ENCODE results near the gene CARD9. TPM values are rescaled to one million over a fixed set of nuclear protein-coding genes. Genes with fewer than 3 reads are reported as not detected.
"Not testable (repeated sequence)": the region's sequence is repeated elsewhere in the genome, so short reads cannot be mapped to it uniquely, and the experiment has no call there.

Gene CARD9
- total RNA-seq, 4 donors from 2014 or later, result 0.27 to 1.5 (median 0.74) TPM

DNA sequence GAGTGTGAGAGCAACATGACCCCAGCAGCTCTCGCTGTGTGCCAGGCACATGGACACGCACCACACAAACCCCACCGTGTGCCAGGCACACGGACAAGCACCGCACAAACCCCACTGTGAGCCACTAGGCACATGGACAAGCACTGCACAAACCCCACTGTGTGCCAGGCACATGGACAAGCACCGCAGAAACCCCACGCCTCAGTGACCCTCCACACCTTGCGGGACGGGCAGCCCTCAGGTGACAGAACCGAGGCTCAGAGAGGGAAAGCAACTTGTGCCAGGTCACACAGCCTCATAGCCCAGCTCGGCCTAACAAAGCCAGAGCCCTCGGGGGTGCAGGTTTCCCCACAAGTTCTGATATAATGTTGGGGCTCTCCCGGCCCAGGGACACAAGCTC is 48.1 kb downstream of the CARD9 start:
- Histone ChIP-seq H3K27me3 (no peaks in the 10 kb centered on the region), H3K4me3 (replicated peaks in 1 of 3) (no peak overlapping the region), H3K4me1 (peaks cover 20 to 26% of the 10 kb centered on the region in 2 donors), H3K9me3 (no peaks in the 10 kb centered on the region), H3K27ac (no peak overlapping the region), H3K36me3 (no peaks in the 10 kb centered on the region)
- no peak for TF ChIP-seq POLR2A (IDR thresholded peaks at IDR 0.05)
- TF ChIP-seq CTCF (IDR thresholded peaks at IDR 0.05), result no peak
- intact Hi-C loops (cut with DNase I), result no loop called here
- DNase-seq, result no peak
- WGBS, 2 donors, result 91 to 98% methylated on average over 13 of the region's 13 CpGs

DNA sequence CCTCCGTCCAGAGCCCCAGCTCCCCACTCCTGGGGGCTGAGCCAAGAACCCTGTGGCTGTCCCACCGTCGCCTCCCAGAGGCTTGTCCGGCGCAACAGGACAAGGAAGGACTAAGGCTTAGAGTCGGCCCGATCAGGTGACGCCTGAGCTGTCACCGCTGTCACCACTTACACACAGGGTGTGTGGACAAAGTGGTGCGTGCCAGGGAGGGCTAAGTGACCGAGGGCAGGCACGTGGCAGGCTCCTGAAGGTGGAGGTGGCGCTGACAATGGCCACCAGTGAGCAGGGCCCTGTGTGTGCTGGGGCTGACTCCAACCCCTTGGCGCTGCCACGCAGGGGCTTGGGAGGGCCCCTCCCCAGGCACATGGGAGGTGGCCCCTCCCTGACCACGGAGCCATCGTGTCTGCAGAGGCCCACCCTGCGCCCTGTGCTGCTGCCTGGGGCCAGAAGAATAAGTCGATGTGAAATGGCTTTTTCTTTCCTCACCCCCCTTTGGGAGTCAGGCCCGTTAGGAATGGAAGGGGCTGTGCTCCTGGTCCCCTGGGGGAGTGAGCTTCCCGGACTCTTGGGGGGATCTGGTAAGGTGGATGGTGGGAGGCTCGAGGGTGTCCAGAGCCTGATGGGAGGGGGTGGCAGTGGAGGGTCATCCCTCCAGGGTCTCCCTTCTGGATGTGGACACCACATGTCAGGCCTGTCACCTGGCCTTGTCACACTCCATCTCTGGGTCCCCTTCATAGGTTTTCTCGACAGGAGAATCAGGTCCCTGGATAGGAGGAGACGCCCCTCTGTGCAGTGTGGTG is 48.8 kb downstream of the CARD9 start:
- intact Hi-C loops (cut with DNase I), result no loop called here
- 57 to 65% methylated on average over 9 to 20 of the region's 24 CpGs for WGBS, 2 donors
- DNase-seq, result peak; percentile 82 to 84

DNA sequence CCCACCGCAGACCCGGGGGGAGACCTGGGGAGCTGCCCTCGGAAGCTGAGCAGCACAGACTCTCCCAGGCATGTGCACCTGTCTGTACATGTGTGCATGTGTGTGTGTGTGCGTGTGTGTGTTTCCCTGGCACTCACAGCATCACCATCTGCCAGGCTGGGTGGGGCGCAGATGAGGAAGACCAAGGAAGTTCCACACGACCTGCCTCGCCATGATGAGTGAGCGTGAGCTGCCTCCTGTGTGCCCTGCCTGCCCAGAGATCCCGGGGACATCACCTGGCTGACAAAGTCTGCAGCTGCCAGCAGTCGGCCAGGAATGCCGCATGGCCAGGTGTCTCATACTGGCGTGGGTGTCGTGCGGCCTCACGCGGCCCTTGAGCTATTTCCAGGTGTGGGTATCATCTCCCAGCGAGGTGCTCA is 50.1 kb downstream of the CARD9 start:
- intact Hi-C loops (cut with DNase I), result no loop called here
- H3K27ac ChIP-seq, result no peak overlapping the region
- TF ChIP-seq CTCF (IDR thresholded peaks at IDR 0.05), result no peak
- no peak for TF ChIP-seq POLR2A (IDR thresholded peaks at IDR 0.05)
- no peaks in the 10 kb centered on the region for H3K9me3 ChIP-seq
- no peaks in the 10 kb centered on the region for H3K36me3 ChIP-seq
- peaks cover 15 to 16% of the 10 kb centered on the region in 2 donors for H3K4me1 ChIP-seq
- 94 to 98% methylated on average over 7 of the region's 17 CpGs for WGBS, 2 donors
- no peak overlapping the region for H3K4me3 ChIP-seq (replicated peaks in 1 of 3)
- no peaks in the 10 kb centered on the region for H3K27me3 ChIP-seq
- DNase-seq, result no peak

More for the DNA sequence above, 48.8 kb downstream of the CARD9 start:
- Histone ChIP-seq H3K27ac (peak overlapping the region in 2 of 3 donors; percentile 40 to 46), H3K9me3 (no peaks in the 10 kb centered on the region), H3K4me1 (peaks cover 20 to 26% of the 10 kb centered on the region in 2 donors), H3K27me3 (no peaks in the 10 kb centered on the region), H3K36me3 (no peaks in the 10 kb centered on the region), H3K4me3 (replicated peaks in 1 of 3) (no peak overlapping the region)
- TF ChIP-seq CTCF (IDR thresholded peaks at IDR 0.05) (peak in 1 of 6 experiments; percentile 18), POLR2A (IDR thresholded peaks at IDR 0.05) (no peak)

- 79 to 83% methylated on average over 18 of the region's 23 CpGs for WGBS, 2 donors
- no peak for DNase-seq
- H3K36me3 ChIP-seq, result no peaks in the 10 kb centered on the region
- H3K27me3 ChIP-seq, result no peaks in the 10 kb centered on the region
- intact Hi-C loops (cut with DNase I), result no loop called here
- peaks cover 9 to 10% of the 10 kb centered on the region in 2 donors for H3K4me1 ChIP-seq
- no peak overlapping the region for H3K4me3 ChIP-seq (replicated peaks in 1 of 3)
- H3K9me3 ChIP-seq, result no peaks in the 10 kb centered on the region
- TF ChIP-seq CTCF (IDR thresholded peaks at IDR 0.05) (no peak), POLR2A (IDR thresholded peaks at IDR 0.05) (no peak)
- no peak overlapping the region for H3K27ac ChIP-seq
Measured at GRCh38 chr9:136322756-136323330, 50.6 kb downstream of the CARD9 start.

DNA sequence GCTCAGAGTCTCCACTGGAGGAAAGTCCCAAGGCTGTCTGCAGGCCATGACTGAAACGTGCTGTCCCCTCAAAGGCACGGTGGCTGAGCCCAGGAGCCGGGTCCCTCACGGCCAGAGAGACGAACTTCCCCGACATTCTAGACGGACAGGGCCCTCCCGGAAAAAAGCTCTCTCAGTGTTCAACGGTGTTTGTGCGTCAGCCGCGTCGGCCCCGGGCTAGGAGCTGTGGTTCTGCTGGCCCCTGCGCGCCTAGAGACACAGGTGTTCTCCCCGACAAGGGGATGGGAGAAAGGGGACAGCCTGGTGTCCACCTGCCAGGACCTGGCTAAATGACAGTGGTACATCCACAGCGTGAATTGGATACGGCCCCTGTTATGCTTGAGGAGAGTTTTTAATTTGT is 51.9 kb downstream of the CARD9 start:
- H3K4me1 ChIP-seq, result peaks cover 3 to 5% of the 10 kb centered on the region in 2 donors
- H3K4me3 ChIP-seq (replicated peaks in 1 of 3), result no peak overlapping the region
- WGBS, 2 donors, result 83 to 87% methylated on average over 13 to 16 of the region's 19 CpGs
- H3K36me3 ChIP-seq, result no peaks in the 10 kb centered on the region
- intact Hi-C loops (cut with DNase I), result no loop called here
- H3K27me3 ChIP-seq, result no peaks in the 10 kb centered on the region
- no peak overlapping the region for H3K27ac ChIP-seq
- no peak for TF ChIP-seq POLR2A (IDR thresholded peaks at IDR 0.05)
- TF ChIP-seq CTCF (IDR thresholded peaks at IDR 0.05), result no peak
- DNase-seq, result no peak
- H3K9me3 ChIP-seq, result no peaks in the 10 kb centered on the region

- intact Hi-C loops (cut with DNase I); H3K9me3 ChIP-seq; H3K4me3 ChIP-seq (replicated peaks in 1 of 3); H3K27ac ChIP-seq; H3K27me3 ChIP-seq; DNase-seq; H3K36me3 ChIP-seq; H3K4me1 ChIP-seq: not testable (repeated sequence)
Measured at GRCh38 chr9:136320972-136321371, 52.5 kb downstream of the CARD9 start.

GRCh38 chr9:136319955-136320354 is 53.5 kb downstream of the CARD9 start:
- intact Hi-C loops (cut with DNase I); H3K27me3 ChIP-seq; H3K4me1 ChIP-seq; H3K27ac ChIP-seq; DNase-seq; H3K9me3 ChIP-seq; H3K4me3 ChIP-seq (replicated peaks in 1 of 3); H3K36me3 ChIP-seq: not testable (repeated sequence)
- 94 to 95% methylated on average over 3 of the region's 3 CpGs for WGBS, 2 donors

All from thyroid gland (tissue), 4 donors.